SW480 (cell line): Measurements from ENCODE around the gene TSPAN9.

Experiments used
- DNase-seq: peaks from one replicate; pipeline ENCODE4 v3.0.0-alpha.2; 2016; ENCODE audit warnings: low spot score

TSPAN9 gene

GRCh38 chr12:3165078-3165980, 88.2 kb downstream of the TSPAN9 start:
- no peak for DNase-seq

- DNase-seq, result no peak
Measured at GRCh38 chr12:3167636-3168035, 90.5 kb downstream of the TSPAN9 start.

GRCh38 chr12:3168223-3169221, 91.3 kb downstream of the TSPAN9 start:
- peak; percentile 91 for DNase-seq

- peak; percentile 23 for DNase-seq
Measured at GRCh38 chr12:3170423-3171194, 93.4 kb downstream of the TSPAN9 start.

- DNase-seq, result no peak
Measured at GRCh38 chr12:3171195-3171591, 94.0 kb downstream of the TSPAN9 start.

- DNase-seq, result no peak
Measured at GRCh38 chr12:3172124-3173007, 95.2 kb downstream of the TSPAN9 start.

- no peak for DNase-seq
Measured at GRCh38 chr12:3173008-3173553, 95.9 kb downstream of the TSPAN9 start.

GRCh38 chr12:3173912-3174311, 96.7 kb downstream of the TSPAN9 start:
- no peak for DNase-seq

GRCh38 chr12:3175238-3175637, 98.1 kb downstream of the TSPAN9 start:
- no peak for DNase-seq

GRCh38 chr12:3176754-3177153, 99.6 kb downstream of the TSPAN9 start:
- DNase-seq, result no peak

GRCh38 chr12:3177778-3178425, 100.7 kb downstream of the TSPAN9 start:
- DNase-seq, result no peak

- peak; percentile 91 for DNase-seq
Measured at GRCh38 chr12:3178671-3179313, 101.6 kb downstream of the TSPAN9 start.

- DNase-seq, result no peak
Measured at GRCh38 chr12:3179731-3180130, 102.6 kb downstream of the TSPAN9 start.

- no peak for DNase-seq
Measured at GRCh38 chr12:3182426-3182825, 105.2 kb downstream of the TSPAN9 start.

GRCh38 chr12:3184485-3184884, 107.3 kb downstream of the TSPAN9 start:
- DNase-seq, result no peak

GRCh38 chr12:3185260-3185870, 108.2 kb downstream of the TSPAN9 start:
- no peak for DNase-seq

- no peak for DNase-seq
Measured at GRCh38 chr12:3186546-3187215, 109.5 kb downstream of the TSPAN9 start.
